ACC112 (cell line): ENCODE measurements around the gene SCGB1D1.
"Not testable (repeated sequence)": the region's sequence is repeated elsewhere in the genome, so short reads cannot be mapped to it uniquely, and the experiment has no call there.

Experiments used
- H2AFZ ChIP-seq: fragments of 200-600 bp; sonication (generic); one replicate; pipeline ENCODE4 v1.6.0; 2017; ENCODE audit warnings: antibody characterized with exemption, low read length; ENCODE audit not compliant: unreplicated experiment
- H3K27ac ChIP-seq: fragments of 200-600 bp; sonication (generic); 2 replicates; pipeline ENCODE4 v1.5.1; 2014; ENCODE audit warnings: low read depth, mild to moderate bottlenecking, antibody characterized with exemption, low read length, moderate library complexity
- H3K27me3 ChIP-seq: fragments of 200-600 bp; sonication (generic); 2 replicates; pipeline ENCODE4 v1.6.1; 2014; ENCODE audit warnings: mild to moderate bottlenecking, antibody characterized with exemption, low read length, moderate library complexity, mixed read lengths; ENCODE audit not compliant: insufficient read depth
- H3K36me3 ChIP-seq: fragments of 200-600 bp; sonication (generic); 2 replicates; pipeline ENCODE4 v1.6.1; 2016; ENCODE audit warnings: mild to moderate bottlenecking, antibody characterized with exemption, low read length, moderate library complexity, mixed read lengths; ENCODE audit not compliant: insufficient read depth
- H3K4me1 ChIP-seq: fragments of 200-600 bp; sonication (generic); one replicate; pipeline ENCODE4 v1.6.1; 2016; ENCODE audit warnings: low read length, mixed read lengths; ENCODE audit not compliant: insufficient read depth, unreplicated experiment, control insufficient read depth
- H3K4me3 ChIP-seq: fragments of 200-600 bp; sonication (generic); 2 replicates; pipeline ENCODE4 v1.5.1; 2014; ENCODE audit warnings: mild to moderate bottlenecking, low read depth, low read length
- H3K79me2 ChIP-seq: fragments of 200-600 bp; sonication (generic); one replicate; pipeline ENCODE4 v1.6.0; 2016; ENCODE audit warnings: low read length; ENCODE audit not compliant: control insufficient read depth, unreplicated experiment, insufficient read depth

Gene SCGB1D1

GRCh38 chr11:62197400-62197799 is 7.4 kb downstream of the SCGB1D1 start:
- H2AFZ ChIP-seq, H3K4me3 ChIP-seq, H3K27ac ChIP-seq, H3K79me2 ChIP-seq, H3K4me1 ChIP-seq, H3K36me3 ChIP-seq: not testable (repeated sequence)
- H3K27me3 ChIP-seq, result peaks cover 77% of the 10 kb centered on the region

DNA sequence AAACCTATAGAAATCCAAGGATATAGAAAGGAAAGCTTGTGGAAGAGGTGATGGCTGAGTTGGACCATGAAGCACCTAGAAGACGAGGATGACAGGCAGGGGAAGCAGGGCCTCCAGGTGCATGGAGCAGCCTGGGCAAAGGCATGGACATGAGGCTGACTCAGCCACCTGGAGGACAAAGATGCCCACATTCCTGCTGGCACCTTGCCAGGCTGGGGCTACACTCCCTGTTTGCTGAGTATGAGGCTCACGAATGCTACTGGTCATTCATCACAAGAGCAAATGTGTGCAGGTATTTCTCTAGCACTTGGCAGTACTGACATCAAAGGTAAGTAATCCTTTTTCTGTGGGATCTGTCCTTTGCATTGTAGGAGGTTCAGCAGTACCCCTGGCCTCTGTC is 11.4 kb downstream of the SCGB1D1 start:
- H3K79me2 ChIP-seq, result no peaks in the 10 kb centered on the region
- H3K27ac ChIP-seq, result no peak overlapping the region
- no peaks in the 10 kb centered on the region for H3K36me3 ChIP-seq
- H2AFZ ChIP-seq, result no peak overlapping the region
- H3K4me1 ChIP-seq, result no peaks in the 10 kb centered on the region
- H3K4me3 ChIP-seq, result no peak overlapping the region
- H3K27me3 ChIP-seq, result peaks cover 83% of the 10 kb centered on the region

GRCh38 chr11:62202910-62203309 is 12.9 kb downstream of the SCGB1D1 start:
- Histone ChIP-seq H3K4me3 (no peak overlapping the region), H3K79me2 (no peaks in the 10 kb centered on the region), H3K27ac (no peak overlapping the region), H3K27me3 (peaks cover 75% of the 10 kb centered on the region), H2AFZ (no peak overlapping the region), H3K4me1 (no peaks in the 10 kb centered on the region), H3K36me3 (no peaks in the 10 kb centered on the region)

DNA sequence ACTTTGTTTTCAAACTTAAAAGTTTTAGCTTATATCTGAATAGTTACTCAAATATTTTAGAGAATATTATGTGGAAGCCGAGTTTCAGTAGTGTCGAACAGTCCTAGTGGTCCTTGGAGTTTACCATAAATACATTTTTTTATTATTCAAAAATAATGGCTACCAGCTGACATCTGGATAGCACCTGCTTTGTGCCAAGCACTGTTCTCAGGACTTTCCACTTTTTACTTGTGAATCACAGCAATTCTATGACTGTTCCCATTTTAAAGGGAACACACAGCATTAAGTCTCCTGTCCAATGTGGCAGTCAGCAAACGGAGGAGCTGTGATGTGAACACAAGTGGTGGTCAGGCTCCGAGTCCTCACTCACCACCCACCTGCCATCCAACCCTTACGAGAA is 14.4 kb downstream of the SCGB1D1 start:
- no peaks in the 10 kb centered on the region for H3K79me2 ChIP-seq
- no peaks in the 10 kb centered on the region for H3K4me1 ChIP-seq
- H3K36me3 ChIP-seq, result no peaks in the 10 kb centered on the region
- no peak overlapping the region for H3K4me3 ChIP-seq
- H3K27ac ChIP-seq, result no peak overlapping the region
- no peak overlapping the region for H2AFZ ChIP-seq
- peaks cover 71% of the 10 kb centered on the region for H3K27me3 ChIP-seq

DNA sequence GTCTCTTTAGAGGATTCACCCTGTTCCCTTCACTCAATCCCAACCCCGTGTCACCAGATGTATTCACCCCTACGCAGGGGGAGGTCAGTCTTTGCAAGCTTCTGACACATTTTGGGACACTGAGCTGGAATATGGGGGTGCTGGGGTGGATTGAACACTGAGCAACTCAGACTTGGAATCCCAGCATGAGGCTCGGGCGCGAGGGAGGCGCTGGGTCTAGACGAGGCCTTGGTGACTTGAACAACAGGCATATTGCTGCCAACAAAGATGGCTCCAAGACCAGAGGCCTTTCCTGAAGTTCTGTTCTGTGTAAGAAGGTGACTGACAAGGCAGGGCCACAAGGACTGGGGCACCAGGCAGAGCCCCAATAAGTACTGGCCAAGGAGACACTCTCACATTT is 15.4 kb downstream of the SCGB1D1 start:
- no peaks in the 10 kb centered on the region for H3K4me1 ChIP-seq
- no peak overlapping the region for H3K27ac ChIP-seq
- no peaks in the 10 kb centered on the region for H3K79me2 ChIP-seq
- H3K27me3 ChIP-seq, result peaks cover 69% of the 10 kb centered on the region
- H3K36me3 ChIP-seq, result no peaks in the 10 kb centered on the region
- no peak overlapping the region for H2AFZ ChIP-seq
- no peak overlapping the region for H3K4me3 ChIP-seq

- H3K27ac ChIP-seq, H3K4me1 ChIP-seq, H3K79me2 ChIP-seq, H3K4me3 ChIP-seq, H2AFZ ChIP-seq, H3K36me3 ChIP-seq: not testable (repeated sequence)
- peaks cover 62% of the 10 kb centered on the region for H3K27me3 ChIP-seq
Observed at GRCh38 chr11:62206276-62207066, 16.5 kb downstream of the SCGB1D1 start.

DNA sequence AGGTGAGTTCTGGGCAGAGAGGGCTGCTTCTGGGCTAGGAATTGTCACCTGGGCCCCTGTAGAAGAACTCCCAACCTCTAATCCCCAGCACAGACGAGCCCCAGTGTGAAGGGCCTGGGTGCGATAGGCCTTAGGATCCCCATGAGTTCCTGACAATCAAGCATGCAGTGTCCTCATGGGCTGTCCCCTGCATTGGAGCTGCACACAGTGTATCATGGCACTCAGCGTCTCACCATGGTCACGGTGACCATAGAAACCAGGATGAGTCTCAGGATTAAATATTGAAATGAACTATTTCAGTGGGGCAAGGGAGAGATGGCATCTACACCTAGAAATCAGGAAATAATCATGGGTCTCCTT is 18.7 kb downstream of the SCGB1D1 start:
- no peaks in the 10 kb centered on the region for H3K79me2 ChIP-seq
- peaks cover 41% of the 10 kb centered on the region for H3K27me3 ChIP-seq
- no peak overlapping the region for H3K4me3 ChIP-seq
- no peaks in the 10 kb centered on the region for H3K4me1 ChIP-seq
- H2AFZ ChIP-seq, result no peak overlapping the region
- no peak overlapping the region for H3K27ac ChIP-seq
- H3K36me3 ChIP-seq, result no peaks in the 10 kb centered on the region

DNA sequence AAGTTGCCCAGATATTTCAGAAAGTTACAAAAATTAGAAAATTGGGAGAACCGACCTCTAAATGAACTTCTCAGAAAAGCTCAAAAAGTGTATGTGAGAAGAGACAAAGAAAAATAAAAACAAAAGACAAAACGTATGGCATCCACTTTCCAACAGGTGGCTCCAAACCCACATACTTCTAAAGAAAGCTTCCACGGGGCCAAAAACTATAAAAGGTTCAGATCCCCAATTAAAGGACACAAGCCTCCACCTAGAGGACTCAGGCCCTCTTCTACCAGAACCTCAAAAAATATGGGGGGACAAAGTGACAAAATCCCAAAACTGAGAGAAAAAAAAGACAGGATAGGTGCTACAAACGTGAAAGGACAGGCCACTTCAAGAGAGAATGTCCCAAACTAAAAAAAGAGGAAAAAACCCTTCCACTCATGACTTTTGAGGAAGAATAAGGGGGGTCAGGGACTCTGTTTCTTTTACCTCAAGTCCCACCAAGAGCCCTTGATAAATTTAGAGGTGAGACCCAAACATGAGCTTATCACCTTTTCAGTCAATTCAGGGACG is 27.3 kb downstream of the SCGB1D1 start:
- Histone ChIP-seq H3K4me1 (no peaks in the 10 kb centered on the region), H2AFZ (no peak overlapping the region), H3K79me2 (no peaks in the 10 kb centered on the region), H3K27ac (no peak overlapping the region), H3K36me3 (no peaks in the 10 kb centered on the region), H3K4me3 (no peak overlapping the region), H3K27me3 (peaks cover 21% of the 10 kb centered on the region)

DNA sequence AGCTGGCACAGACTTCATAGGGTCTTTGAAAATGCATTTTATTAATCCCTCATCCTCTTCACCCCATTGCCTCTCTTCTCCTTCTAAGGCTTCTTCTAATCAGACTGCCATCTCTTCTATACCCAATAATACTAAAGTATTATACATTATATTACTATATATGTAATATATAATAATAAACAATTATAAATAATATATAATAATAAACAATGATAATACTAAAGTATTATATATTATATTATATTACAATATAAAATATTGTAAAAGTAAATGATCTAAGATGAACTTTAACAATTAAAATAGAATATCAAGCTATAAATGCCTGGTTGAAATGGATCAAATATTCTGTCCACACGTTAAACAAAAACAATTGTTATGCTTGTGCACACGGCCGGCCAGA is 31.5 kb downstream of the SCGB1D1 start:
- Histone ChIP-seq H3K27ac (no peak overlapping the region), H3K27me3 (peaks cover 27% of the 10 kb centered on the region), H3K36me3 (no peaks in the 10 kb centered on the region), H2AFZ (no peak overlapping the region), H3K4me3 (no peak overlapping the region), H3K4me1 (no peaks in the 10 kb centered on the region), H3K79me2 (no peaks in the 10 kb centered on the region)

DNA sequence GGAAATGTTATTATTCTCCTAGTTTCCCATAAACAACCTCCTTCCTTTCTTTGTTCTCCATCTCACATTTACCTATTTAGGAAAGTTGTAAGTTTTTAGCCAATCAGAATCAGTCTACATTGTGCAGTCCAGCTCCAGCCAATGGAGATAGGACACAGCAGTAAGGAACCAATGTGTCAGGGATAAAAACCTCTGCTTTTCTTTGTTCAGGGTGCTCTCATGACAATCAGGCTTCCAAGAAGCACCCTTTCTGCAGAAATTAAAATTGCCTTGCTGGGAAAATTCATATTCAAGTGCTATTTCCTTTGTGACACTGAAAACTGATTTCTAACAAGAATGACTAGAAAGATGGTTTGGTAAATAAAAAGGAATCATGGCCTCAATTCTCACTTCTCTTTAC is 33.1 kb downstream of the SCGB1D1 start:
- no peak overlapping the region for H2AFZ ChIP-seq
- H3K4me3 ChIP-seq, result no peak overlapping the region
- H3K36me3 ChIP-seq, result no peaks in the 10 kb centered on the region
- H3K79me2 ChIP-seq, result no peaks in the 10 kb centered on the region
- no peak overlapping the region for H3K27ac ChIP-seq
- H3K4me1 ChIP-seq, result no peaks in the 10 kb centered on the region
- peaks cover 39% of the 10 kb centered on the region for H3K27me3 ChIP-seq

DNA sequence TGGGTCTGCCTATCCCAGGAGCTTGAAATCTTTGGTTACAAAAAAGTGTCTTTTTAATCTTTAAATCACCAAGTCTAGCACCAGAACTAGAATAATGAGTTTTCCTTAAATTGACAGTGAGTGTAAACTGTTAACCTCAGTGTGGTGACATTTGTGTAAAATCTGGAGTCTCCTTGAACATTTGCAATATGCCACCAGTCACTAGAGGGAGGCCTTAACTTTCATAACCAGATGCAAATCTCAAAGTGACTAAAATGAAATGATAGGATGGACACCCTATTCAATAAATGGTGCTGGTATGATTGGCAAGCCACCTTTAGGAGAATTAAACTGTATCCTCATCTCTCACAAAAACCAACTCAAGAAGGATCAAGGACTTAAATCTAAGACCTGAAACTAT is 43.7 kb downstream of the SCGB1D1 start:
- Histone ChIP-seq H3K4me1 (no peaks in the 10 kb centered on the region), H3K79me2 (no peaks in the 10 kb centered on the region), H3K27me3 (peaks cover 91% of the 10 kb centered on the region), H2AFZ (no peak overlapping the region), H3K4me3 (no peak overlapping the region), H3K27ac (no peak overlapping the region), H3K36me3 (no peaks in the 10 kb centered on the region)
